Stimulated activated CD8-positive, alpha-beta memory T cell treated with anti-CD3 and anti-CD28 coated beads, Interleukin-2, amount 100 ng/mL, for 1 hour (primary cell): ENCODE measurements around the gene C21orf58.

Experiments used
- DNase-seq, 2 donors: peaks; one replicate each; pipeline ENCODE4 v3.0.0-alpha.2; 2020; ENCODE audit warnings: low read depth in 2 of 2

Gene C21orf58

GRCh38 chr21:46255166-46255565 lies 68.5 kb downstream of the C21orf58 start:
- no peak for DNase-seq

- no peak for DNase-seq
Observed at GRCh38 chr21:46254208-46254975, 69.3 kb downstream of the C21orf58 start.

GRCh38 chr21:46253610-46254124 lies 70.0 kb downstream of the C21orf58 start:
- no peak for DNase-seq

GRCh38 chr21:46252840-46253239 lies 70.8 kb downstream of the C21orf58 start:
- DNase-seq = no peak
